GM21360 (cell line): Measurements from ENCODE around the gene TNFAIP8.

Source experiments
- ATAC-seq: cut with Tn5 transposase; IDR thresholded peaks from one replicate; pipeline ENCODE4 v1.9.1; 2021; ENCODE audit warnings: mild to moderate bottlenecking, moderate library complexity; ENCODE audit not compliant: unreplicated experiment

Gene TNFAIP8

DNA sequence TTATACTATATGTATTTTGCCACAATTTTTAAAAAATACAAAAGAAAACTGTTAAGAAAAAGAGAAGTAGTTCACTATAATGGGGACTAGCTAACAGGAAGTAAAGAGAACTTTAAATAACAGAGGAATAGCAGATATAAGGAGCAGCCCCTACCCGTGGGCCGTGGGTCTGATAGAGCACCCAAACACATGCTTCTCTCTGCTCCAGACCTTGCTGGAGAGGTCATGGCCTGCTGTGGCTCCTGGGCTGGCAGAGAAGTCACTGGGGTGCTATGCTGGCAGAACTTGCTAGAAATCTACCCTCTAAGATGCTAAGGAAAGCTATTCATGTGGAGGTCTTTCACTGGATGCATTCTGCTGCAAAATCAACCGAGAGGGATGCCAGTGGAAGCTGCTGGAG lies 10.0 kb upstream of the TNFAIP8 start:
- ATAC-seq, result no peak

GRCh38 chr5:119346394-119346793 lies 9.4 kb upstream of the TNFAIP8 start:
- ATAC-seq, result no peak

GRCh38 chr5:119347574-119347973 lies 8.2 kb upstream of the TNFAIP8 start:
- no peak for ATAC-seq

DNA sequence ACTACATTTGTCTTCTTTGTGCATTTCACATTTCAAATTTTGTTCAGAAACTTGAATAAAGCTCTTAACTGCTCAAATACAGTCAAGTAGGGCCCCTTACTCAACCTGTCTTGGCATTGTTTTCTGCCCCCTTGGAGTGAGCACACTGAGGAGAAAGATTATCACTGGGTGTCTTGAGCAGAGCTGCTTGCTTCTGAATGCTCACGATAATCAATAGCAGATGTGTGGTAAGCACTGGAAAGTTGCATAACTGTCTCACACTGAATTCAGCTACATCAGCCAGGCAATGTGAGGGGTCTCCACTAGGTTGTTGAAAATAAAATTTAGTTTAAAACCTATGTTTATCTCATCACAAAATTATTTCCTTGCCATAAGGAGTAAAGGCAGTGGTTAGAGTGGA lies 7.8 kb upstream of the TNFAIP8 start:
- no peak for ATAC-seq

- no peak for ATAC-seq
These were observed 2.6 kb upstream of the TNFAIP8 start for GRCh38 chr5:119353213-119353612.

DNA sequence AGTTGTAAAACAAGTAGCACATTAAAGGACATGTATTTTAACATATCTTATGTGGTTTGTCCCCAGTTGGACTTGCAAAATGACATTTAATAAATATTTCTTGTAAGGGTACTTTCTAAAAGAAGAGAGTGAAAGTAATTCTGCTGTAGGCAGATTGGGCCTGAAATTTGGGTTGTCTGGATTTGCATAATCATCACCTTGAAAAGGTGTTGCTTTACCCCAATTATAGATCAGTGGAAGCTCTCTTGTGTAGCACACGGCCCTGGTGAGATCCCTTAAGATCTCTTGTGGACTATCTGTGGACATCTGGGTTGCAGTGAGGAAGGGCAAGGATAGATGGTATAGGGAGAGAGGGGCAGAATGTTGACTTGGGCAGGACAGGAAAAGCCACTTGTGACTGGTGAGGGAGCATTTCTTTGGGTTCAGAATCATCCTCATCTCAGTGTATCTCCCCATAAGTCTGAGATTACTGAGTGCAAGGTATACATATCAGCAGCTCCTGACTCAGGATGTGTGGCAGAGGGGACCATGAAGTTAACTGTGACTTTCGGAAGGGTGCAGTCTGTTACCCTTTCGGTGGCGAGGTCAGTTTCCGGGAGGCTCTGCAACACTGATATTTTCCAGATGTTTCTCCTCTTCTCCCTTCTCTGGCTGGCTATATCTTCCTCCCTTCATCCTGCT lies 2.0 kb upstream of the TNFAIP8 start:
- ATAC-seq, result peak; percentile 69

DNA sequence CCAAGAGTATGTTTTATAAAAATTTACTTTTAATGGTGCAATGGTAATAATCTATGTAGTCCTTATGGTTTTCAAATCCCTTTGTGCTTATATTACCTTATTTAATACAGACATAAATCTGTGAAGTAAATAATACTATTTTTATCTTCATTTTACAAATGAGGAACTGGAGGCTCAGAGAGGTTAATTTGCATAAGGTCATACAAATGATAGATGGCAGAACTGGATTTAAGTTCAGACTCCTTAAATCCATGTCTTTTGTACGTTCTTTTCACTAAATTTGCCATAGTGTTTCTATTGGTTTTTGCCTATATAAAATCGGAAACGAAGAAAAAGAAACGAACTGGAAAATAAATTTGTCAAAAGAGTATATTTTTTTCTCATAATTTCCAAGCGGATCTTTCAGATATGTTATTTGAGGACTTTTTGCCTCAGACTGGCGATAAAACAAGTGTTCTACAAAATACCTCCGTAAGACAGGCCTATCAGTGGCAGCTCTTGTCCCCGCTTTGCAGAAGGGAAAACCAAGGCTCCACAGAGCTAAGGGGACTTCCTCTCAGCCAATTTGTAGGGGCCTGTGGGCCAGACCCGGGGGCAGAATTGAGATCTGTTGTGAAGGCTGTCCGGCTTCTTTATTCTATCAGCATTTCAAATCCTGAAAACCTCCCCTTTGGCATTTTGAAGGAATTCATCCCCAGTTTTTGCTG lies 1.1 kb upstream of the TNFAIP8 start:
- no peak for ATAC-seq

DNA sequence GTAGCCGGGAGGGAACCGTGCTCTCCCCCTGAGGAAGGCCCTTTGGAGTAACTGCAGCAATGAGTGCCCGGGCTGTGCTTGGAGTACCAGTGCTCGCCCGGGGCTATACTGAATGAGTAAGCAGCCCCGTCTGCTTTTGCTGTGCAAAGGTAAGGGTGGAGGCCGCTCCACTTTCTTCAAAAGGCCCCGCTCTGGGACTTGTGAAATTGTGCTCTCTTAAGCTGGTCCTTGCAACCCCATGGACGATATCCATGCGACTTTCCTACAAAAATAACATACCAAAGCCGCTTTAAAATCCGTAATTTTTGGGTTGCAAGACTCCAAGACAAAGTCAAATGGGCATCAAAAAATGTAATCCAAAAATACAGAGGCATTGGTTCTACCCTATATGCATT lies 578 bp upstream of the TNFAIP8 start:
- peak; percentile 25 for ATAC-seq

GRCh38 chr5:119356612-119357188 lies 881 bp downstream of the TNFAIP8 start:
- no peak for ATAC-seq

- no peak for ATAC-seq
These were observed 1.5 kb downstream of the TNFAIP8 start for GRCh38 chr5:119357270-119357669.

GRCh38 chr5:119357808-119358529 lies 2.1 kb downstream of the TNFAIP8 start:
- no peak for ATAC-seq

GRCh38 chr5:119358530-119358900 lies 2.7 kb downstream of the TNFAIP8 start:
- ATAC-seq, result no peak

DNA sequence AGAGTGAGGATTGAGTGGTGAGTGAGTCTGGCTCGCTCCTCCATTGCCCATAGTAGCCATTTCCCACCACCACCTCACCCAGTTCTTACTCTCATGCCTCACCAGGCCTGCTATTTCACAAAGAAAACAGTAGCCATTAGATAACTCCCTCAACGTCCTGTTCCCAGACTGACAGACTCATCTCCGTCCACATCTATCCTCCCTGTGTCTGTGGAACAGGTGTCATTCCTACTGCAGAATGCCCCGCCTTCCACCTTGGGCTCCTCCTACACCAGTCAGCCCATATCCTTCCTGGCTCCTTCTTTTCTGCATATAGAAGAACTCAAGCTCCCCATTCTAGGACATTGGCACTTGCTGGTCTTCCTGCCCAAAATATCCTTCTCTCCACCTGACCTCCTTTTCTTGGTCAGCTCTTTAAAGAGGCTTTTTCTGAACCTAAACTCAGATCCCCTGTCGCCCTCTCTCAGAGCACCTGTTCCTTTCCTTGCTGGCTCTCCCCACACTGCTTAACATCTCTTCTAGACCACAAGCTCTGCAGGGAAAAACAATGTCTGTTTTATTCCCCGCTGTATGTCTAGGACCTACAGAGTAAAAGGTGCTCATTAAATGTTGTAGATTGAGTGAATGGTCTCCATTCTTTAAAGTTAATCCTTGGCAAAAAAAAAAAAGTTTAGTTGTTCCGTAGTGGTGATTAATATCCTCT lies 3.2 kb downstream of the TNFAIP8 start:
- ATAC-seq, result no peak

DNA sequence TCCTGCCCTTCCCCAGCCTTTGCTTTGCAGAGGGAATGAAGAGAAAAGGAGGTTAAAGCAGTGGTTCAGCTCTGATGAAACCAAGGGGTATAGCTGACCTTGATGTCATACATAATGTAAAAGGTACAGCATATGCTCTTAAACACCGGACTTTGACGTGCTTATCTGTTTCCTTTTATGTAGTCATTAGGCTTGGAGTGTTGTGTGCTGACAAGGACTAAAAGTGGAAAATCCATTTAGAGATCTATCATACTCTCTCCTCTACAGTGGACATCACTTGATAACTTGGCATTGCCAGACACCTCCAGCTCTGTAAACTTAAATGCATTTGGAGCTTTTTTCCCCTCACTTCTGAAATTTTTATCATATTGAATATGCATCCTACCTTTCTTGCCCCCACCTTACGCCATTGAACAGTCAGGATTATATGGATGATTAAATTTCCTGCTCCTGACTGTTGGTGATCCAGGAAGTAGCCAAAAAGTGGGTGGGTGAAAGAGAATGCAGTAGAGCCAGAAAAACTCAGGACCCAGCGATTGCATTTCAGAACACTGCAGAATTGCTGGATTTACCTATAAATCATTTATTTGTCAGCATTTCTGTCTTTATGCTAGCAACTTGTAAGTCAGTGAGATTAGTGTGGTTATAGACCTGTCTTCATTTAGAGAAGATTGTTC lies 4.1 kb downstream of the TNFAIP8 start:
- no peak for ATAC-seq

- ATAC-seq, result no peak
These were observed 5.2 kb downstream of the TNFAIP8 start for GRCh38 chr5:119360905-119361593.

GRCh38 chr5:119361594-119362125 lies 5.8 kb downstream of the TNFAIP8 start:
- no peak for ATAC-seq

DNA sequence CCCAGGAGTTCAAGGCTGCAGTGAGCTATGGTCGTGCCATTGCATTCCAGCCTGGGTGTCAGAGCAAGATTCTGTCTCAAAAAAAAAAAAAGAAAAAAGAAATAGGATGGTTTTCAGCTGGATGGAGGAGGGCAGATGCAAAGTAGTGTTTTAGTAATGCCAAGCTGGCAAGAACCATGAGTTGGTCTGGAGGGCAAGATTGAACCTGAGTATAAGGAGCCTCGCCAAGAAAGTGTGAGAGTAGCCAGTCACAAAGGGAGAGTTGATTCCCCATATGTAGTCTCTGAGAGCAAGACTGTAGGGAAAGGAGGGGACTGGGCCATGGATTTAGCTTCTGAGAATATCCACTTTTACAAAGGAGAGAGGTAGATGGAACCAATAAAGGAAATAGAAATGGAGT lies 6.9 kb downstream of the TNFAIP8 start:
- no peak for ATAC-seq

GRCh38 chr5:119363271-119363670 lies 7.5 kb downstream of the TNFAIP8 start:
- ATAC-seq, result no peak

GRCh38 chr5:119363936-119364335 lies 8.1 kb downstream of the TNFAIP8 start:
- ATAC-seq, result peak; percentile 32
